Caco-2 (cell line): ENCODE data around the gene OSCP1. TPM values are rescaled to one million over a fixed set of nuclear protein-coding genes. Genes with fewer than 3 reads are reported as not detected.

Experiments
- BruUV-seq: library from RNA; stranded (reverse); fragments of 400-500 nt; replicated peaks from 2 replicates; lab custom pipeline; 2021; lab: Mats Ljungman, UMichigan
- CTCF ChIA-PET: fragments of 300-600 bp; sonication (Branson Sonifier 250); formaldehyde crosslinking; loops from one replicate; lab custom pipeline; 2022; ENCODE audit warnings: antibody characterized with exemption; lab: Charles Lee
- POLR2A ChIA-PET: fragments of 300-600 bp; sonication (Branson Sonifier 250); formaldehyde crosslinking; loops from one replicate; lab custom pipeline; 2022; ENCODE audit warnings: antibody characterized with exemption; lab: Charles Lee
- DNase-seq, 2 experiments: peaks; one replicate each; pipeline versions ENCODE4 v3.0.0 to v3.0.0-alpha.2; 2020 to 2022
- H3K27me3 ChIP-seq: replicated peaks from 2 replicates; pipeline ENCODE4 v1.6.0; 2011; ENCODE audit warnings: low read length; ENCODE audit not compliant: control insufficient read depth, insufficient read depth
- H3K36me3 ChIP-seq: 2 replicates; pipeline ENCODE4 v1.5.1; 2011; ENCODE audit warnings: low read length; ENCODE audit not compliant: control insufficient read depth, insufficient read depth
- H3K4me1 ChIP-seq: fragments of 250-450 bp; sonication (Bioruptor Pico); 2 replicates; pipeline ENCODE4 v1.5.1; 2020; ENCODE audit warnings: mild to moderate bottlenecking
- H3K4me3 ChIP-seq: 2 replicates; pipeline ENCODE4 v1.5.1; 2011; ENCODE audit warnings: low read depth, mild to moderate bottlenecking, control low read depth, low read length
- H3K9me3 ChIP-seq: fragments of 250-450 bp; sonication (Bioruptor Pico); 2 replicates; pipeline ENCODE4 v1.5.1; 2020; ENCODE audit warnings: mild to moderate bottlenecking, moderate library complexity
- H3K27ac Mint-ChIP-seq: one replicate; pipeline ENCODE4 v1.8.0; 2022; ENCODE audit warnings: mixed read lengths; ENCODE audit not compliant: unreplicated experiment
- H3K27me3 Mint-ChIP-seq: one replicate; pipeline ENCODE4 v1.8.0; 2022; ENCODE audit warnings: mixed read lengths; ENCODE audit not compliant: insufficient read depth, unreplicated experiment
- H3K36me3 Mint-ChIP-seq: one replicate; pipeline ENCODE4 v1.8.0; 2022; ENCODE audit warnings: mild to moderate bottlenecking, mixed read lengths; ENCODE audit not compliant: insufficient read depth, unreplicated experiment
- H3K4me1 Mint-ChIP-seq: one replicate; pipeline ENCODE4 v1.8.0; 2022; ENCODE audit warnings: low read depth, mixed read lengths; ENCODE audit not compliant: unreplicated experiment
- H3K4me3 Mint-ChIP-seq: one replicate; pipeline ENCODE4 v1.8.0; 2022; ENCODE audit warnings: mild to moderate bottlenecking, moderate library complexity, mixed read lengths; ENCODE audit not compliant: unreplicated experiment
- H3K9me3 Mint-ChIP-seq: one replicate; pipeline ENCODE4 v1.8.0; 2022; ENCODE audit warnings: mixed read lengths; ENCODE audit not compliant: unreplicated experiment
- intact Hi-C: fragments of 100-400 bp; cut with micrococcal nuclease; formaldehyde crosslinking; loops from one replicate; pipeline ENCODE4 v1.10.0; 2022; ENCODE audit not compliant: unreplicated experiment
- total RNA-seq: library from RNA; stranded (reverse); gene quantifications from 2 replicates; pipeline ENCODE4 v1.2.3, GENCODE V29; 2022
- TF ChIP-seq, protein P1 (sequence below), 2 experiments: fragments of 200-600 bp in 1 of 2; IDR thresholded peaks; 1 replicate in 1 of 2; 2 replicates in 1 of 2; pipeline versions ENCODE4 v1.5.1 to v1.8.0; 2011 to 2022; ENCODE audit warnings: antibody characterized with exemption in 1 of 2, control low read depth in 1 of 2, inconsistent platforms in 1 of 2, low read depth in 1 of 2, low read length in 1 of 2, mild to moderate bottlenecking in 1 of 2, moderate library complexity in 1 of 2; ENCODE audit not compliant: insufficient read depth in 1 of 2, severe bottlenecking in 1 of 2, unreplicated experiment in 1 of 2

OSCP1 gene
- total RNA-seq, 1 experiment from 2014 or later: 0.91 TPM

- ChIA-PET POLR2A (interaction anchor here (0.6 to 2.1 kb wide), 10 partner anchors 8 to 519 kb away, joined by 3 to 26 read pairs (median 6); partner anchors contain the start of genes LSM10, MRPS15, OSCP1 and SH3D21), CTCF (interaction anchor here (0.8 to 1.0 kb wide), 2 partner anchors 17 to 79 kb away, joined by 3 read pairs; partner anchors contain the start of gene SH3D21)
- Mint-ChIP-seq H3K36me3 (peaks cover 20% of the 10 kb centered on the region), H3K27ac (peak within 1 kb of the TSS; percentile 100), H3K27me3 (no peaks in the 10 kb centered on the region), H3K4me1 (peaks cover 33% of the 10 kb centered on the region), H3K4me3 (peak within 1 kb of the TSS; percentile 79), H3K9me3 (no peaks in the 10 kb centered on the region)
- TF ChIP-seq, protein P1, sequence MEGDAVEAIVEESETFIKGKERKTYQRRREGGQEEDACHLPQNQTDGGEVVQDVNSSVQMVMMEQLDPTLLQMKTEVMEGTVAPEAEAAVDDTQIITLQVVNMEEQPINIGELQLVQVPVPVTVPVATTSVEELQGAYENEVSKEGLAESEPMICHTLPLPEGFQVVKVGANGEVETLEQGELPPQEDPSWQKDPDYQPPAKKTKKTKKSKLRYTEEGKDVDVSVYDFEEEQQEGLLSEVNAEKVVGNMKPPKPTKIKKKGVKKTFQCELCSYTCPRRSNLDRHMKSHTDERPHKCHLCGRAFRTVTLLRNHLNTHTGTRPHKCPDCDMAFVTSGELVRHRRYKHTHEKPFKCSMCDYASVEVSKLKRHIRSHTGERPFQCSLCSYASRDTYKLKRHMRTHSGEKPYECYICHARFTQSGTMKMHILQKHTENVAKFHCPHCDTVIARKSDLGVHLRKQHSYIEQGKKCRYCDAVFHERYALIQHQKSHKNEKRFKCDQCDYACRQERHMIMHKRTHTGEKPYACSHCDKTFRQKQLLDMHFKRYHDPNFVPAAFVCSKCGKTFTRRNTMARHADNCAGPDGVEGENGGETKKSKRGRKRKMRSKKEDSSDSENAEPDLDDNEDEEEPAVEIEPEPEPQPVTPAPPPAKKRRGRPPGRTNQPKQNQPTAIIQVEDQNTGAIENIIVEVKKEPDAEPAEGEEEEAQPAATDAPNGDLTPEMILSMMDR (IDR thresholded peaks at IDR 0.05; ENCODE audit: insufficient read depth in 1 of 2, low read depth in 1 of 2, low read length in 1 of 2, severe bottlenecking in 1 of 2, unreplicated experiment in 1 of 2): no peak
- H3K4me1 ChIP-seq: peaks cover 16% of the 10 kb centered on the region; the same call in 1 of the 2 replicates
- no peaks in the 10 kb centered on the region for H3K36me3 ChIP-seq
- peak; percentile 94 to 98 for DNase-seq
- intact Hi-C loops: loop anchor here (1.0 to 10.0 kb wide), 3 partner anchors 12 to 161 kb away; partner anchors contain the start of genes LSM10 and THRAP3
- BruUV-seq: no TSS peak
- H3K27me3 ChIP-seq: no peaks in the 10 kb centered on the region
- H3K4me3 ChIP-seq: peak within 1 kb of the TSS; percentile 76
- H3K9me3 ChIP-seq: no peaks in the 10 kb centered on the region
Measured at GRCh38 chr1:36385410-36386264, 64.6 kb downstream of the OSCP1 start, which contains the start of gene STK40. STK40 (minus strand) TSS chr1:36385924; CDS start chr1:36361332, 24,592 bp downstream.

GRCh38 chr1:36384542-36385409 lies 65.5 kb downstream of the OSCP1 start:
- Histone ChIP-seq H3K4me1 (peaks cover 16% of the 10 kb centered on the region; the same call in 1 of the 2 replicates), H3K4me3 (peak overlapping the region; percentile 76), H3K36me3 (no peaks in the 10 kb centered on the region), H3K27me3 (no peaks in the 10 kb centered on the region), H3K9me3 (no peaks in the 10 kb centered on the region)
- TF ChIP-seq, protein P1 (IDR thresholded peaks at IDR 0.05; ENCODE audit: insufficient read depth in 1 of 2, low read depth in 1 of 2, low read length in 1 of 2, severe bottlenecking in 1 of 2, unreplicated experiment in 1 of 2): no peak
- peaks cover 21% of the 10 kb centered on the region for H3K36me3 Mint-ChIP-seq
- H3K9me3 Mint-ChIP-seq: no peaks in the 10 kb centered on the region
- peak; percentile 79 to 82 for DNase-seq
- POLR2A ChIA-PET: interaction anchor here (0.6 to 2.1 kb wide), 4 partner anchors 12 to 79 kb away, joined by 3 to 9 read pairs (median 4); partner anchors contain the start of genes MRPS15 and OSCP1
- peak overlapping the region; percentile 80 for H3K27ac Mint-ChIP-seq
- peak overlapping the region; percentile 79 for H3K4me3 Mint-ChIP-seq
- H3K4me1 Mint-ChIP-seq: peaks cover 40% of the 10 kb centered on the region
- CTCF ChIA-PET: interaction anchor here (0.8 to 1.0 kb wide), 2 partner anchors 16 to 78 kb away, joined by 3 read pairs; partner anchors contain the start of gene SH3D21
- H3K27me3 Mint-ChIP-seq: no peaks in the 10 kb centered on the region
- intact Hi-C loops: loop anchor here (5.0 to 10.0 kb wide), 2 partner anchors 38 to 160 kb away; partner anchors contain the start of gene THRAP3
- BruUV-seq: TSS peak; percentile 63
